Measurements from ENCODE around the gene RIPK3.
A peak's percentile ranks its signal among the peaks of the same experiment; 100 is the strongest.

Gene RIPK3

DNA sequence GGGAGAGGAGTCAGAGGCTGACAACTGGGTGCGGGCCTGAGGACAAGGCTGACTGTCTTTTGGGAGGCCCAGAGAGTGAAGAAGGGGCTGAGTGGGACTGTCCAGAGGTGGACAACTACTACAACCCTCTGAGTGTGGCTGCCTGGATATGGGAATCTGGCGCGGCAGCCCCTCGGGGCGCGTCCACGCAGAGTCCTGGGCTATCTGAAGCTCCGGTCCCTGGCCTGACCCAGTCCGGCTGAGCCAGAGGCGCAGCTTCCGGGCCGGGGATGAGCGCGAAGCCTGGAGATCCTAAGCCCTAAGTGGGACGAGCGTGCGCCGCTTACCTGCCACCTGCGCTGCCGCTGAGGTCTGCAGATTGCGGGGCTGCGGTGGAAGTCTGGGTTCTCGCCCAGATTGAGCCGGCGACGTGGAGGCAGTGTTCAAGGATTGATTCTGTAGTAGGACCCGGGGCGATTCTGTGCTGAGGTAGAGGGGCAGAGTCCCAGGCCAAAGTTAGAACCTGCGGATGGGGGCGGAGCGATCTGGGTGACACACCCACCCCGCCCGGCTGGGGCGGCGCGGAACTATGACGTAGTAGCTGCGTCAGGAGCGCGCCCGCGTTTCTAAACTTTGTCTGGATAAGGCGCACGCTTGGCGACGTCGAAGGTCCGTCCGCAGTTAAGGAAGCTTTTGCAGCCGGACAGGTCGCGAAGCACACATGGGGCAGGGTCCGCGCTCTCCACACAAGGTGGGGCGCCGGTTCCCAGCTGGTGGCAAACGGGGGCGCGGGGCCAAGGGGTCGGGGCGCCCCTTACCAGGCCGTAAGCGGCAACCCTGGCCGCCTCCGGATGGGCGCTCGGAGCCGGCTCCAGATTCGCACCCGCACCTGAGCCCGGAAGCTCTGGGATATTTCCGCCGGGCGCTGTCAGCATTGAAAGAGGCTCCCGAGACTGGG is 40.3 kb downstream of the RIPK3 start, which contains the start of the genes DHRS1 and NOP9:
DHRS1 (minus strand) TSS at position 526 of the 937 bp plus-strand sequence. CDS start 674 bp downstream, outside the sequence.
NOP9 (plus strand) TSS at position 596 of the 937 bp plus-strand sequence; CDS start at position 701, 105 bp downstream.
- DNase-seq = peak; percentile 92

GRCh38 chr14:24298892-24299254 is 40.9 kb downstream of the RIPK3 start:
- peak; percentile 18 for DNase-seq

GRCh38 chr14:24297190-24297964 is 42.4 kb downstream of the RIPK3 start:
- DNase-seq = peak; percentile 22

- DNase-seq = peak; percentile 82
These were observed 43.2 kb downstream of the RIPK3 start for GRCh38 chr14:24296341-24297157.

DNA sequence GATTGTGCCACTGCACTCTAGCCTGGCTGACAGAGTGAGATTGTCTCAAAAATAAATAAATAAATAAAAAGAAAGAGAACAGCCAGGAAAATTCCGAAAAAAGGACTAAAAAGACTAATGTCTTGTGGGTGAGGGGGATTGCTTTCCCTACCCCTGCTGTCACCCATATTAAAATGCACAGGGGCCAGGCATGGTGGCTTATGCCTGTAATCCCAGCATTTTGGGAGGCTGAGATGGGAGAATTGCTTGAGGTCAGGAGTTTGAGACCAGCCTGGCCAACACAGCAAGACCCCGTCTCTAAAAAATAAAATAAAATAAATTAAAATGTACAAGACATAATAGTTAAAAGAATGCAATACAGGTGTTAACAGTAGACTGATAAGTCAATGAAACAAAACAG is 46.3 kb downstream of the RIPK3 start:
- DNase-seq = no peak

DNA sequence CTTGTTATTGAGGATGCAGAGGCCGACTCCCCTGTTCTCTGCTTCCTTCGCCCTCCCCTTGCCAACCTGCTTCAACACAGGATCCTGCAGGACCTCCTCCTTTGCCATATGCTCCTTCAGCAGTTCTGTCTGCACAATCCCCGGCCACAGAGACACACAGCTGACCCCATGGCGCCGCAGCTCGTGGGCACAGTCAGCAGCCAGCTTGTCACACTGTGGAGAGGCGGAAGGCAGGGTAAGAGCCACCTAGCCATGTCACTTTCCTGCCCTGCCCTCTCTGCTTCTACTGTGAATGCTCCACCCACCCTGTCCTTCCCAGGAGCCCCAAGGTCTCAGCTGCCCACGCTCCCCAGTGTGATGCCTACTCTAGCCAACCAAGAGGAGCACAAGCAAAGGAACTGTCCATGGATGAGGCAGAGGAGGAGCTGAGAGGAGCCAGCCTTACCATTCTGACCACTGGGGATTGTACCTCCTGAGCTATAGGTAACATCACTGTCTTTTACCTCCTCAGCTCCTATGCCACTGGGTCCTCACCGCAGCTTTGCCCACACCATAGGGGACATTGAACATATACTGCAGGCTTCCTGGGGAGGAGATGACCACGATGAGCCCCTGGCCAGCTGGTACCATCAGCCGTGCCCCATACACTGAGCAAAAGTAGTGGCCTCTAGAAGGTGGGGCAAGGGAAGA is 47.5 kb downstream of the RIPK3 start:
- DNase-seq = no peak

- DNase-seq = no peak
These were observed 48.2 kb downstream of the RIPK3 start for GRCh38 chr14:24291446-24292117.

DNA sequence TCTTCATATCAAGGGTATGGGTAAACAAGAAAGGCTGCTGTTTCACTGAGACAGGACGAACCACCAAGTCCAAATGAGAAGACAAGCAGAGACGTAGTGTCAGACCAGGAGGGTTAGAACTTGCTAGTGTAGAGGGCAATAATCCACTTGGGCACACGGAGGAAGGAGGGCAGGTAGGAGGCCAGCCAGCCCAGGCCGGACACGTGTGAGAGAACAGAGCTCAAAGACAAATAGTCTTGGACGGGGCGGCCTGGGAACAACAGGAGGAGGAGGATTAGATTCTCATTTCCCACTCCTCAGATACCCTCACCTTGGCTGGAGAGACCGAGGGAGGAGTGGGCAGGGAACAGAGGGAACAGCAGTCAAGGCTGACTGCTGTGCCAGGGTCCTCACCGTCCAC is 49.0 kb downstream of the RIPK3 start:
- DNase-seq = no peak

- no peak for DNase-seq
These were observed 50.0 kb downstream of the RIPK3 start for GRCh38 chr14:24289649-24290280.

- DNase-seq = no peak
These were observed 52.8 kb downstream of the RIPK3 start for GRCh38 chr14:24286996-24287395.

Data from CD4-positive, alpha-beta T cell treated with Interleukin-12 subunit alpha and Interleukin-12 subunit beta, for 1 hour (primary cell).